ENCODE data around the gene HARS1.

DNA sequence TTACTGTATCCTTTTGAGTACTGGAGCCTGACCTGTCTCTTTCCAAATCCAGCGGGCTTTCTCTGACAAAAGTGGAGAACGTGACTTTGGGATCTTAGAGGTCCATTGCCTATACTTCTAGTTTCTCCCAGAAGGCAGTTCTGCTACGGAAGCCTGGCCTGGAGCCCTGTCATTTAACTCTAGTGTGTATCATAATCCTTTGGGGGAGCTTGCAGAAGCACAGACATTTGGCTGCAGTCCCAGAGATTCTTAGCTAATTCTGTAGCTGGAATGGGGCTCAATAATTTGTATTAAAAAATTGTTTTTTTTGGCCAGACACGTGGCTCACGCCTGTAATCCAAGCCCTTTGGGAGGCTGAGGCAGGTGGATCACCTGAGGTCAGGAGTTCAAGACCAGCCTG, 3.1 kb upstream of the HARS1 start:
- TF ChIP-seq POLR2AphosphoS5 (IDR thresholded peaks at IDR 0.05) (no peak), EP300 (IDR thresholded peaks at IDR 0.05) (no peak), POLR2A (IDR thresholded peaks at IDR 0.05) (no peak)
- TF ChIP-seq, protein P1, sequence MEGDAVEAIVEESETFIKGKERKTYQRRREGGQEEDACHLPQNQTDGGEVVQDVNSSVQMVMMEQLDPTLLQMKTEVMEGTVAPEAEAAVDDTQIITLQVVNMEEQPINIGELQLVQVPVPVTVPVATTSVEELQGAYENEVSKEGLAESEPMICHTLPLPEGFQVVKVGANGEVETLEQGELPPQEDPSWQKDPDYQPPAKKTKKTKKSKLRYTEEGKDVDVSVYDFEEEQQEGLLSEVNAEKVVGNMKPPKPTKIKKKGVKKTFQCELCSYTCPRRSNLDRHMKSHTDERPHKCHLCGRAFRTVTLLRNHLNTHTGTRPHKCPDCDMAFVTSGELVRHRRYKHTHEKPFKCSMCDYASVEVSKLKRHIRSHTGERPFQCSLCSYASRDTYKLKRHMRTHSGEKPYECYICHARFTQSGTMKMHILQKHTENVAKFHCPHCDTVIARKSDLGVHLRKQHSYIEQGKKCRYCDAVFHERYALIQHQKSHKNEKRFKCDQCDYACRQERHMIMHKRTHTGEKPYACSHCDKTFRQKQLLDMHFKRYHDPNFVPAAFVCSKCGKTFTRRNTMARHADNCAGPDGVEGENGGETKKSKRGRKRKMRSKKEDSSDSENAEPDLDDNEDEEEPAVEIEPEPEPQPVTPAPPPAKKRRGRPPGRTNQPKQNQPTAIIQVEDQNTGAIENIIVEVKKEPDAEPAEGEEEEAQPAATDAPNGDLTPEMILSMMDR (IDR thresholded peaks at IDR 0.05): no peak
